OCI-LY3 (cell line): ENCODE results near the gene GNAI3.

Experiments
- EZH2phosphoT487 ChIP-seq: fragments of 200-600 bp; shearing (Covaris generic); IDR thresholded peaks from 2 replicates; pipeline ENCODE4 v1.6.1; 2018; ENCODE audit warnings: antibody characterized with exemption, mixed run types, low read depth
- TF ChIP-seq, protein P1 (sequence below): fragments of 200-600, 300-600 bp; sonication (generic); IDR thresholded peaks from 2 replicates; pipeline ENCODE4 v1.5.1; 2014; ENCODE audit warnings: antibody characterized with exemption, low read length, low read depth

DNA sequence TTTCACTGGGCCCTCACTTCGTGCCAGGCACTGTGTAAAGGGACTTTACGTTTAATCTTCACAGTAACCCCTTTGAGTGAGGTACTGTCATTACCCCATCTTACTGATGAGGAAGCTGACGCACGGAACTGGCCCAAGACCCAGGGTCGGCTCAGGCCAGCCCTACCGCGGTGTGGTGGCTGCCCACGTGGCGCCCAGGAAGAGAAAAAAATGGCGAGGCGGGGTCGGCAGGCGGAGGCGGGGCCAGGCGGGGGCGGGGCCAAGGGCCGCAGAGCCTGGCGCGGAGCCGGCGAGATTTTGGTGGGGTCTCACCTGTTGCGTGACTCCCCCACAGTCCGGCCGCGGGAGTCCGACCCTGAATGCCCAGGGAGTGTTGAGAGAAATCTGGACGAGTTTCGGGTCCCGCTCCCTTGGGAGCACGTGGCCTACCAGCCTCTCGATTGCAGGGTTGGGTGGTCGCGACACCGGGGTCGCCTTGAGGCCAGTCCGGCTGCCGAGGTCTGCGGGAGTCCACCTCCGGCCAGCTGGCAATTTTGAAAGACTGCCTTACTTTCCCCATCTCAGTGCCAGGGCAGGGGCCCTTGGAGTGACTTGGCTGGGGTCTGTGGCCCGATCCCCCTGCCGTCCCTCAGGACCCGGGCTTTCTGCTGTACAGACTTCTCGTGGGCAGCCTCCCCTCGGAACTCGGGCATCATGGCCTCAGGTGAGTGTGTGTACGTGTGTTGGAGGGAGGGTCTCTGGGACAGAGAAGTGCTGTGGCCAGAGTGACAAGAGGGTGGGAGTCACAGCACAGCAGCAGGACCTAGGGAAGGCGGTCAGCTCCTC, 71.4 kb downstream of the GNAI3 start, which contains the start of the genes AMPD2 and GNAT2:
- TF ChIP-seq, protein P1, sequence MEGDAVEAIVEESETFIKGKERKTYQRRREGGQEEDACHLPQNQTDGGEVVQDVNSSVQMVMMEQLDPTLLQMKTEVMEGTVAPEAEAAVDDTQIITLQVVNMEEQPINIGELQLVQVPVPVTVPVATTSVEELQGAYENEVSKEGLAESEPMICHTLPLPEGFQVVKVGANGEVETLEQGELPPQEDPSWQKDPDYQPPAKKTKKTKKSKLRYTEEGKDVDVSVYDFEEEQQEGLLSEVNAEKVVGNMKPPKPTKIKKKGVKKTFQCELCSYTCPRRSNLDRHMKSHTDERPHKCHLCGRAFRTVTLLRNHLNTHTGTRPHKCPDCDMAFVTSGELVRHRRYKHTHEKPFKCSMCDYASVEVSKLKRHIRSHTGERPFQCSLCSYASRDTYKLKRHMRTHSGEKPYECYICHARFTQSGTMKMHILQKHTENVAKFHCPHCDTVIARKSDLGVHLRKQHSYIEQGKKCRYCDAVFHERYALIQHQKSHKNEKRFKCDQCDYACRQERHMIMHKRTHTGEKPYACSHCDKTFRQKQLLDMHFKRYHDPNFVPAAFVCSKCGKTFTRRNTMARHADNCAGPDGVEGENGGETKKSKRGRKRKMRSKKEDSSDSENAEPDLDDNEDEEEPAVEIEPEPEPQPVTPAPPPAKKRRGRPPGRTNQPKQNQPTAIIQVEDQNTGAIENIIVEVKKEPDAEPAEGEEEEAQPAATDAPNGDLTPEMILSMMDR: no peak
- no peak for TF ChIP-seq EZH2phosphoT487
